Measurements from ENCODE around the gene CCDC149. TPM values are rescaled to one million over a fixed set of nuclear protein-coding genes. Genes with fewer than 3 reads are reported as not detected.

CCDC149 gene
- total RNA-seq, 4 donors from 2014 or later = 3.4 to 10.0 (median 7.7) TPM

GRCh38 chr4:24952667-24953066 lies 39.8 kb upstream of the CCDC149 start:
- TF ChIP-seq CTCF (IDR thresholded peaks at IDR 0.05) (no peak), POLR2AphosphoS5 (IDR thresholded peaks at IDR 0.05) (no peak), POLR2A (IDR thresholded peaks at IDR 0.05) (no peak), EP300 (IDR thresholded peaks at IDR 0.05; ENCODE audit: low read depth) (no peak)
- Histone ChIP-seq H3K4me3 (no peak overlapping the region), H3K27ac (no peak overlapping the region), H3K36me3 (no peaks in the 10 kb centered on the region), H3K9me3 (no peaks in the 10 kb centered on the region), H3K27me3 (no peaks in the 10 kb centered on the region), H3K4me1 (no peaks in the 10 kb centered on the region)
- intact Hi-C loops (cut with DNase I; ENCODE audit: low total_unique reads) = no loop called here
- in situ Hi-C loops (cut with MboI; ENCODE audit: low pct_ligation_motif_present in 1 of 4, low pct_unique_long_range_greater_than_20kb in 1 of 4, low sequenced_read_pairs in 3 of 4) = no loop called here
- WGBS, 2 donors (ENCODE audit: low coverage in 1 of 2) = 88 to 96% methylated on average over 4 of the region's 4 CpGs
- DNase-seq = no peak

GRCh38 chr4:24949970-24950369 lies 37.1 kb upstream of the CCDC149 start:
- Histone ChIP-seq H3K27me3 (no peaks in the 10 kb centered on the region), H3K36me3 (no peaks in the 10 kb centered on the region), H3K9me3 (no peaks in the 10 kb centered on the region), H3K27ac (no peak overlapping the region), H3K4me1 (no peaks in the 10 kb centered on the region), H3K4me3 (no peak overlapping the region)
- TF ChIP-seq EP300 (IDR thresholded peaks at IDR 0.05; ENCODE audit: low read depth) = no peak
- no peak for DNase-seq
- in situ Hi-C loops (cut with MboI; ENCODE audit: low pct_ligation_motif_present in 1 of 4, low pct_unique_long_range_greater_than_20kb in 1 of 4, low sequenced_read_pairs in 3 of 4) = no loop called here
- intact Hi-C loops (cut with DNase I; ENCODE audit: low total_unique reads) = no loop called here

DNA sequence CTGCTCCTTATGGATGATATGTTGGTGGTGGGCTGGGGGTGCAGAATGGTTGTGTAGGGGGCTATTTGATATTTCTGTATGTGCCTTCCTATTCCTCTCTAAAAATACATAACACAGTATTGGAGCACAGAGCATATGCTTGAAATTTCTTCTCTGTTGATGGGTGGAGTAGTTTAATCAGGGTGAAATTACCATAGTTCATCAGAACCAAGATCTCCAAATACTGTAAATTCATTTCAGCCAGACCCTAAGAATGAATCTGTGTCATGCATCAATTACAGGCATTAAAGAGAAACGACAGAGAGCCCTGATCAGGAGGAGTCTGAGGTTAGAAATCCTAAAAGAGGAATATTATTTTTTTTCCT lies 25.1 kb upstream of the CCDC149 start:
- in situ Hi-C loops (cut with MboI; ENCODE audit: low pct_ligation_motif_present in 1 of 4, low pct_unique_long_range_greater_than_20kb in 1 of 4, low sequenced_read_pairs in 3 of 4) (no loop called here), intact Hi-C loops (cut with DNase I; ENCODE audit: low total_unique reads) (no loop called here)
- H3K27me3 ChIP-seq = no peaks in the 10 kb centered on the region
- peaks cover 0 to 7% of the 10 kb centered on the region in 2 donors for H3K9me3 ChIP-seq
- H3K36me3 ChIP-seq = no peaks in the 10 kb centered on the region
- DNase-seq = no peak
- no peak overlapping the region for H3K4me3 ChIP-seq
- H3K4me1 ChIP-seq = no peaks in the 10 kb centered on the region
- no peak overlapping the region for H3K27ac ChIP-seq
- 62 to 88% methylated on average over 1 of the region's 1 CpG for WGBS, 2 donors (ENCODE audit: low coverage in 1 of 2)
- TF ChIP-seq CTCF (IDR thresholded peaks at IDR 0.05) (no peak), POLR2AphosphoS5 (IDR thresholded peaks at IDR 0.05) (no peak), POLR2A (IDR thresholded peaks at IDR 0.05) (no peak), EP300 (IDR thresholded peaks at IDR 0.05; ENCODE audit: low read depth) (no peak)

DNA sequence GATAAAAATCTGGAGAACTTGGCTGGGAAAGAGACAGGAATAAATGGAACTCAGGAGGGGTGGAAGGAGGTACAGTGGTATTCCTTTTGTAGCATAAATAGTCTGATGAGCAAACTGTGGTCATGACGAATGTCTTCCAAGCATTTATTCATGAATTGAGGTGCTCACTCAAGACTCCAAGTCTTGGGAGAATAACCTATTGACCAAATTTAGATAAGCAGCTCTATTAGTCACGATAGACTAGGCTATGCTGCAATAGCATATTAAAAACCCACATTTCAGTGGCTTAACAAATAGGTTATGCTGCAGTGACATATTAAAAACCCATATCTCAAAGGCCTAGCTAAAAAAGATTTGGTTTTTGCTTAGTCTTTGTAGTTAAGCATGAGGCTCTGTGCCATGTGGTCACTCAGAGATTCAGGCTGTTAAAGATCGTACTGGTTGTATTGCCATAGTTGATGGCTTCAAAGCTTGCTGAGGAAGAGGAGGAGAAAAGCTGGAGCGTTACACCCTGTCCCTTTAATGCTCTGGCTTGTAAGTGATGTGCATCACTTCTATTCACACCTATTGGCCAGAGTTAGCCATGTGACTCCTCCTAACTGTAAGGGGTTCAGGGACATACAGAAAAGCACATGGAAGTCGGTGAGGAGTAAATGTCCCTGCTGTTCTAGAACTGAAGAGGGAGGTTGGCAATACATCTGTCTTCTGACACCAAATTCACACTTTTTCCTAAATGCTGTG lies 24.5 kb upstream of the CCDC149 start:
- in situ Hi-C loops (cut with MboI; ENCODE audit: low pct_ligation_motif_present in 1 of 4, low pct_unique_long_range_greater_than_20kb in 1 of 4, low sequenced_read_pairs in 3 of 4) = no loop called here
- H3K27ac ChIP-seq = no peak overlapping the region
- no peak overlapping the region for H3K4me3 ChIP-seq
- 73 to 90% methylated on average over 4 to 5 of the region's 5 CpGs for WGBS, 2 donors (ENCODE audit: low coverage in 1 of 2)
- H3K36me3 ChIP-seq = no peaks in the 10 kb centered on the region
- no peaks in the 10 kb centered on the region for H3K27me3 ChIP-seq
- TF ChIP-seq CTCF (IDR thresholded peaks at IDR 0.05) (no peak), EP300 (IDR thresholded peaks at IDR 0.05; ENCODE audit: low read depth) (no peak), POLR2A (IDR thresholded peaks at IDR 0.05) (no peak), POLR2AphosphoS5 (IDR thresholded peaks at IDR 0.05) (no peak)
- H3K4me1 ChIP-seq = no peaks in the 10 kb centered on the region
- intact Hi-C loops (cut with DNase I; ENCODE audit: low total_unique reads) = no loop called here
- no peak for DNase-seq
- peaks cover 0 to 7% of the 10 kb centered on the region in 2 donors for H3K9me3 ChIP-seq

- no peak for TF ChIP-seq CTCF (IDR thresholded peaks at IDR 0.05)
- TF ChIP-seq EP300 (IDR thresholded peaks at IDR 0.05; ENCODE audit: low read depth) = no peak
- TF ChIP-seq POLR2A (IDR thresholded peaks at IDR 0.05) = no peak
- no peak for TF ChIP-seq POLR2AphosphoS5 (IDR thresholded peaks at IDR 0.05)
- Histone ChIP-seq H3K9me3 (peaks cover 0 to 7% of the 10 kb centered on the region in 2 donors), H3K36me3 (no peaks in the 10 kb centered on the region), H3K4me3 (no peak overlapping the region), H3K4me1 (no peaks in the 10 kb centered on the region), H3K27me3 (no peaks in the 10 kb centered on the region), H3K27ac (no peak overlapping the region)
- no peak for DNase-seq
- WGBS, 2 donors (ENCODE audit: low coverage in 1 of 2) = 85 to 94% methylated on average over 2 of the region's 2 CpGs
- in situ Hi-C loops (cut with MboI; ENCODE audit: low pct_ligation_motif_present in 1 of 4, low pct_unique_long_range_greater_than_20kb in 1 of 4, low sequenced_read_pairs in 3 of 4) = no loop called here
- intact Hi-C loops (cut with DNase I; ENCODE audit: low total_unique reads) = no loop called here
Measured at GRCh38 chr4:24935856-24936255, 23.0 kb upstream of the CCDC149 start.

Measured in transverse colon (tissue), 4 donors.